OCI-M2 (cell line): Measurements from ENCODE around the gene UMODL1.
"Not testable (repeated sequence)": the region's sequence is repeated elsewhere in the genome, so short reads cannot be mapped to it uniquely, and the experiment has no call there.

Experiments
- DNase-seq: peaks from one replicate; lab custom pipeline; 2025; ENCODE audit not compliant: unreplicated experiment; lab: John Stamatoyannopoulos, UW

Gene UMODL1

GRCh38 chr21:42110691-42111469 is 39.8 kb downstream of the UMODL1 start:
- DNase-seq: no peak

GRCh38 chr21:42111470-42111743 is 40.3 kb downstream of the UMODL1 start:
- DNase-seq: no peak

- no peak for DNase-seq
Observed at GRCh38 chr21:42111811-42112210, 40.7 kb downstream of the UMODL1 start.

GRCh38 chr21:42112238-42112637 is 41.1 kb downstream of the UMODL1 start:
- no peak for DNase-seq

GRCh38 chr21:42112857-42113256 is 41.7 kb downstream of the UMODL1 start:
- no peak for DNase-seq

- DNase-seq: no peak
Observed at GRCh38 chr21:42113926-42114409, 42.9 kb downstream of the UMODL1 start.

- DNase-seq: no peak
Observed at GRCh38 chr21:42114646-42115045, 43.5 kb downstream of the UMODL1 start.

- DNase-seq: no peak
Observed at GRCh38 chr21:42115136-42115683, 44.1 kb downstream of the UMODL1 start.

GRCh38 chr21:42116551-42116950 is 45.4 kb downstream of the UMODL1 start:
- DNase-seq: not testable (repeated sequence)

- peak; percentile 84 for DNase-seq
Observed at GRCh38 chr21:42117229-42117966, 46.3 kb downstream of the UMODL1 start.

GRCh38 chr21:42117967-42118780 is 47.1 kb downstream of the UMODL1 start:
- DNase-seq: no peak

GRCh38 chr21:42118901-42119300 is 47.8 kb downstream of the UMODL1 start:
- no peak for DNase-seq

GRCh38 chr21:42120101-42120902 is 49.2 kb downstream of the UMODL1 start:
- no peak for DNase-seq

- no peak for DNase-seq
Observed at GRCh38 chr21:42120903-42121535, 49.9 kb downstream of the UMODL1 start.

- DNase-seq: no peak
Observed at GRCh38 chr21:42121794-42122193, 50.7 kb downstream of the UMODL1 start.

- no peak for DNase-seq
Observed at GRCh38 chr21:42122398-42122797, 51.3 kb downstream of the UMODL1 start.

GRCh38 chr21:42122808-42123207 is 51.7 kb downstream of the UMODL1 start:
- no peak for DNase-seq

- no peak for DNase-seq
Observed at GRCh38 chr21:42123219-42123908, 52.2 kb downstream of the UMODL1 start.

- DNase-seq: no peak
Observed at GRCh38 chr21:42124081-42124480, 53.0 kb downstream of the UMODL1 start.
